ENCODE data around the gene CARD14.

Gene CARD14

DNA sequence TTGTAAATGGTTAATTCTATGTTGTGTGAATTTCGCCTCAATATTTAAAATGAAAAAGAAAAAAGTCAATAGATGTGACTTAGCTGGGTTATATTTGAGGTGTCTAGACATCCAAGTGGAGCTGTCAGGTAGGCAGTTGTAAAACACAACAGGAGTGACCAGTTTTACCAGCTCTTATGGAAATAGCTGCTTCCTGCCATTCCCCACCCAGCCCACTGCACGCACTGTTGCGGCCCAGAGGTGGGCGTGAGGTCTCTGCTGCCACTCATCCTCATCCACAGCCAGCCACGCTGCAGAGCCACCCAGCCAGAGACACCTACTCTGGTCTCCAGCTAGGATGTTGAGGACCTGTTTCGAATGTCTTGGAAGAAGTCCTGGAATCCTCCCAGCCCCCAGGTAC lies 3.4 kb upstream of the CARD14 start:
- no peaks in the 10 kb centered on the region for H3K9me3 Mint-ChIP-seq (ENCODE audit: low read depth)
- no peaks in the 10 kb centered on the region for H3K27me3 Mint-ChIP-seq
- no peaks in the 10 kb centered on the region for H3K36me3 Mint-ChIP-seq
- H3K4me1 Mint-ChIP-seq (ENCODE audit: low read depth), result no peaks in the 10 kb centered on the region
- H3K4me3 Mint-ChIP-seq, result no peak overlapping the region
- no peak overlapping the region for H3K27ac Mint-ChIP-seq

- H3K36me3 Mint-ChIP-seq, result no peaks in the 10 kb centered on the region
- no peak overlapping the region for H3K27ac Mint-ChIP-seq
- H3K4me3 Mint-ChIP-seq, result no peak overlapping the region
- H3K4me1 Mint-ChIP-seq (ENCODE audit: low read depth), result no peaks in the 10 kb centered on the region
- H3K27me3 Mint-ChIP-seq, result no peaks in the 10 kb centered on the region
- no peaks in the 10 kb centered on the region for H3K9me3 Mint-ChIP-seq (ENCODE audit: low read depth)
These were observed 1.5 kb upstream of the CARD14 start for GRCh38 chr17:80168371-80168770.

GRCh38 chr17:80169107-80169506 lies 723 bp upstream of the CARD14 start:
- Mint-ChIP-seq H3K27ac (no peak overlapping the region), H3K27me3 (no peaks in the 10 kb centered on the region), H3K9me3 (ENCODE audit: low read depth) (no peaks in the 10 kb centered on the region), H3K4me3 (no peak overlapping the region), H3K4me1 (ENCODE audit: low read depth) (no peaks in the 10 kb centered on the region), H3K36me3 (no peaks in the 10 kb centered on the region)

DNA sequence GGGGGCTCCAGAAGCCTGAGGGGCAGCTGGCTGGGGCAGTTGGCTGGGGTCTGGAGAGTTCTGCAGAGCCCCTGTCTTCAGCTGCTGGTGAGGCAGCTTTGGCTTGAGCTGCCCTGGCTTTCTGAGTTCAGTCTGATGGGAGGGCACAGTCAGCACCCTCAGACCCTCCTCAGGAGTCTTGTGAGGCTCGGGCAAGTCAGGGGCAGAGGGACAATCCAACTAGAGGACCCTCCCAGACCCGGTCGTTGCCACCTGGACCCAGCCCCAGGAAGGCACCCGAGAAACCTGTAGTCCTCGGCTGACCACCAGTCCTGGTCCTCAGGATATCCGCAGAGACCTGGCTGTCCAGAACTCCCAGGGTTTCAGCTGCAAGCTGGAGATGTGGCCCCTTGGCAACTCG lies 1.9 kb downstream of the CARD14 start:
- H3K4me1 Mint-ChIP-seq (ENCODE audit: low read depth), result no peaks in the 10 kb centered on the region
- no peak overlapping the region for H3K27ac Mint-ChIP-seq
- no peaks in the 10 kb centered on the region for H3K27me3 Mint-ChIP-seq
- H3K4me3 Mint-ChIP-seq, result no peak overlapping the region
- H3K9me3 Mint-ChIP-seq (ENCODE audit: low read depth), result no peaks in the 10 kb centered on the region
- H3K36me3 Mint-ChIP-seq, result no peaks in the 10 kb centered on the region

DNA sequence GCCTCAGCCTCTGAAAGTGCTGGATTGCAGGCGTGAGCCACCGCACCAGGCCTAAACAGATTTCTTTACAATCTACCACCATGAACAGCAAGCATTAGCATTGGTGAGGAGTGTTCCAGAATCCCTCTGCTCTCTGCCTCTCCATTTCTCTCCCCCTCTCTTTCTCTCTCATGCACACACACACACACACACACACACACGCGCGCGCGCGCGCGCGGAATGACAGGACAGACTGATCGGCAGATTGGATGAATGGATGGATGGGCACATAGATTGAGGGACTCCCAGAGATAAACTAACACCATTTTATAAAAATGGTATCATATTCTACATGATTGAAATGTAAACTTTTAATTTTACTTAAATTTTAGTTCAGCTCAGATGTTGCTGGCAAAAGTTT lies 3.3 kb downstream of the CARD14 start:
- H3K4me3 Mint-ChIP-seq, result no peak overlapping the region
- no peaks in the 10 kb centered on the region for H3K27me3 Mint-ChIP-seq
- no peaks in the 10 kb centered on the region for H3K4me1 Mint-ChIP-seq (ENCODE audit: low read depth)
- H3K27ac Mint-ChIP-seq, result no peak overlapping the region
- H3K36me3 Mint-ChIP-seq, result no peaks in the 10 kb centered on the region
- no peaks in the 10 kb centered on the region for H3K9me3 Mint-ChIP-seq (ENCODE audit: low read depth)

- Mint-ChIP-seq H3K27ac (no peak overlapping the region), H3K4me1 (ENCODE audit: low read depth) (no peaks in the 10 kb centered on the region), H3K4me3 (no peak overlapping the region), H3K36me3 (no peaks in the 10 kb centered on the region), H3K27me3 (no peaks in the 10 kb centered on the region), H3K9me3 (ENCODE audit: low read depth) (no peaks in the 10 kb centered on the region)
These were observed 4.1 kb downstream of the CARD14 start for GRCh38 chr17:80173916-80174315.

GRCh38 chr17:80176757-80177156 lies 6.9 kb downstream of the CARD14 start:
- Mint-ChIP-seq H3K27ac (no peak overlapping the region), H3K4me3 (no peak overlapping the region), H3K4me1 (ENCODE audit: low read depth) (no peaks in the 10 kb centered on the region), H3K9me3 (ENCODE audit: low read depth) (no peaks in the 10 kb centered on the region), H3K27me3 (no peaks in the 10 kb centered on the region), H3K36me3 (no peaks in the 10 kb centered on the region)

- Mint-ChIP-seq H3K27me3 (no peaks in the 10 kb centered on the region), H3K4me1 (ENCODE audit: low read depth) (no peaks in the 10 kb centered on the region), H3K36me3 (no peaks in the 10 kb centered on the region), H3K9me3 (ENCODE audit: low read depth) (no peaks in the 10 kb centered on the region), H3K27ac (no peak overlapping the region), H3K4me3 (no peak overlapping the region)
These were observed 8.3 kb downstream of the CARD14 start for GRCh38 chr17:80177986-80178595.

DNA sequence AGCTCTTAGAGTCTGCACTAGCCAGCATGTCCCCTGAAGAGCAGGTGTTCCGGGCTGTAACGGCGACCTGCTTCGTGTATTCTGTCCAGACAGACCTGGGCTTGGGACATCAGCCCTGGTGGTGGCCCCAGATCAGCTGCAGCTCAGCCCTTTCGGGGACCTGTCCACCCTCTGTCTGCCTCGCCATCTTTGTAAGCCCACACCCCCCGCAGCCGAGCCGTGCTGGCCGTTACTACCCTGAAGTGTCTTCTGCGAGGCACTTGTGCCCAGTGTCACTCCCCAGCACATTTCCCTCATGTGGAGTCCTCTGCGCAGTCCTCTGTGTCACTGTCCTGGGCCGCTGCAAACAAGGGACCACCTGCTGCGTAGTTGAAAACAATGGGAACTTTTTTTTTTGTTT lies 10.4 kb downstream of the CARD14 start:
- no peaks in the 10 kb centered on the region for H3K27me3 Mint-ChIP-seq
- no peak overlapping the region for H3K27ac Mint-ChIP-seq
- H3K9me3 Mint-ChIP-seq (ENCODE audit: low read depth), result no peaks in the 10 kb centered on the region
- no peaks in the 10 kb centered on the region for H3K4me1 Mint-ChIP-seq (ENCODE audit: low read depth)
- H3K36me3 Mint-ChIP-seq, result no peaks in the 10 kb centered on the region
- H3K4me3 Mint-ChIP-seq, result no peak overlapping the region

GRCh38 chr17:80181431-80181830 lies 11.6 kb downstream of the CARD14 start:
- Mint-ChIP-seq H3K4me3 (no peak overlapping the region), H3K27ac (no peak overlapping the region), H3K4me1 (ENCODE audit: low read depth) (no peaks in the 10 kb centered on the region), H3K9me3 (ENCODE audit: low read depth) (no peaks in the 10 kb centered on the region), H3K36me3 (no peaks in the 10 kb centered on the region), H3K27me3 (no peaks in the 10 kb centered on the region)

- Mint-ChIP-seq H3K36me3 (no peaks in the 10 kb centered on the region), H3K4me1 (ENCODE audit: low read depth) (no peaks in the 10 kb centered on the region), H3K27ac (no peak overlapping the region), H3K27me3 (no peaks in the 10 kb centered on the region), H3K9me3 (ENCODE audit: low read depth) (no peaks in the 10 kb centered on the region), H3K4me3 (no peak overlapping the region)
These were observed 12.5 kb downstream of the CARD14 start for GRCh38 chr17:80182118-80182844.

DNA sequence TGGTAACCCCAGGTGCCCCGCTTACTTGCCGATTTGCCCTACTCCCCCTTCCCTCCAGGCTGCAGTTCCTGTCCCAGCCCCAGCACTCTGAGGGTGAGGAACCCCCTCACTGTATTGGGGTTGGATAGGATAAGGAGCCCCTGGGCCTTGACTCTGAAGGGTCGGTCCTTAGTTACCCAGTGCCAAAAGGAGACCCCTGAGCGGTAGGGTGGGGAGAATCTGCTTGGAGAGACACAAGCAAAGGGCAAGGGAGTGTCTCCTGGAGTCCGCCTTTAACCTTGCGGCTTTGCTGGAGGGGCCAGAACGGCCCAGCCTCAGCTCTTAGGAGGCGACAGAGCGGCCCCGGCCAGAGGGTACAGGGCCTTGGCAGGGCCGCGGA lies 13.0 kb downstream of the CARD14 start:
- no peaks in the 10 kb centered on the region for H3K27me3 Mint-ChIP-seq
- no peaks in the 10 kb centered on the region for H3K36me3 Mint-ChIP-seq
- no peak overlapping the region for H3K4me3 Mint-ChIP-seq
- no peaks in the 10 kb centered on the region for H3K4me1 Mint-ChIP-seq (ENCODE audit: low read depth)
- H3K9me3 Mint-ChIP-seq (ENCODE audit: low read depth), result no peaks in the 10 kb centered on the region
- H3K27ac Mint-ChIP-seq, result no peak overlapping the region

- Mint-ChIP-seq H3K4me3 (no peak overlapping the region), H3K27me3 (no peaks in the 10 kb centered on the region), H3K9me3 (ENCODE audit: low read depth) (no peaks in the 10 kb centered on the region), H3K36me3 (no peaks in the 10 kb centered on the region), H3K27ac (no peak overlapping the region), H3K4me1 (ENCODE audit: low read depth) (no peaks in the 10 kb centered on the region)
These were observed 14.0 kb downstream of the CARD14 start for GRCh38 chr17:80183581-80184422.

DNA sequence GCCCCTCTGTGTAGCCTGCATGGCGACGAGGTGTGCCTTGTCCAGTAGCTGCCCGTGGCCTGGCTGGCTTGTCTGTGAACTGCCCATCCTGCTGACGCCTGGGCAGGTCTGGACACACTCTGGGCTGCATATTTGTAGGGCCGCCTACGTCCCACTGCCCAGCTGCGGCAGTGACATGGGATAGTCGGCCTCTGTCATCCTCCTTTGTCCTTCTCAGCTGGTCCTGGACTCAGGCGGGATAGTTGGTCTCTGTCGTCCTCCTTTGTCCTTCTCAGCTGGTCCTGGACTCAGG lies 14.5 kb downstream of the CARD14 start:
- H3K27me3 Mint-ChIP-seq, result no peaks in the 10 kb centered on the region
- no peak overlapping the region for H3K4me3 Mint-ChIP-seq
- no peaks in the 10 kb centered on the region for H3K4me1 Mint-ChIP-seq (ENCODE audit: low read depth)
- H3K27ac Mint-ChIP-seq, result no peak overlapping the region
- H3K36me3 Mint-ChIP-seq, result no peaks in the 10 kb centered on the region
- H3K9me3 Mint-ChIP-seq (ENCODE audit: low read depth), result no peaks in the 10 kb centered on the region

DNA sequence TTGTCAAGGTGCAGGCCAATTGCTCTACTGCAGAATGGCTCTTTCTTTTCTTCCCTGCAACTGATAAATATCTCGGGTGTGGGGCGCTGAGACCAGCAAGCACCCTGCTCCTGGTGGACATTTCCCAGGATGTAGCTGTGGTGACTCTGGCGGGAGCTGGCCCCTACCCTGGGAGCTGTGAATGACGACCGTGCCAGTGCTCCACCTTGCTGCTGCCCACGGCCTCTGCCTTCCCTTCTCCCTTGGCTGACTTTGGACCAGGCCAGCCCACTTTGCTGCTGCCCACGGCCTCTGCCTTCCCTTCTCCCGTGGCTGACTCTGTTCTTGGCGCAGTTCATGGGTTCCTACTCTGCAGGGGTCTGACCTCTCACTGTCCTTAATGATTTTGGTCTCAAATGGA lies 16.1 kb downstream of the CARD14 start:
- no peaks in the 10 kb centered on the region for H3K36me3 Mint-ChIP-seq
- H3K4me3 Mint-ChIP-seq, result no peak overlapping the region
- no peaks in the 10 kb centered on the region for H3K9me3 Mint-ChIP-seq (ENCODE audit: low read depth)
- H3K4me1 Mint-ChIP-seq (ENCODE audit: low read depth), result no peaks in the 10 kb centered on the region
- H3K27me3 Mint-ChIP-seq, result no peaks in the 10 kb centered on the region
- no peak overlapping the region for H3K27ac Mint-ChIP-seq
